K562 (cell line): Measurements from ENCODE around the gene DCXR. TPM values are rescaled to one million over a fixed set of nuclear protein-coding genes. Genes with fewer than 3 reads are reported as not detected.
A peak's percentile ranks its signal among the peaks of the same experiment; 100 is the strongest.

Source experiments
- CREB3L1 ChIP-seq: fragments of 450-650 bp; IDR thresholded peaks from 2 replicates; pipeline ENCODE4 v1.6.1; 2014; ENCODE audit warnings: low read depth, mild to moderate bottlenecking, moderate library complexity, borderline replicate concordance
- ETV5 ChIP-seq: sonication (generic); formaldehyde crosslinking; IDR thresholded peaks from 2 replicates; pipeline ENCODE4 v1.4.0; 2020; ENCODE audit warnings: low read depth, mild to moderate bottlenecking, missing genetic modification reagents
- FIP1L1 ChIP-seq: fragments of 200-400 bp; formaldehyde crosslinking; IDR thresholded peaks from 2 replicates; pipeline ENCODE4 v1.6.1; 2018; ENCODE audit warnings: mild to moderate bottlenecking, low read depth, low read length; ENCODE audit not compliant: poor library complexity, severe bottlenecking
- FUS ChIP-seq: fragments of 200-400 bp; formaldehyde crosslinking; optimal IDR thresholded peaks from 2 replicates; pipeline ENCODE3; 2017; ENCODE audit warnings: low read depth, low read length
- IRF1 ChIP-seq: sonication (generic); formaldehyde crosslinking; IDR thresholded peaks from 2 replicates; pipeline ENCODE4 v1.8.0; 2022; ENCODE audit warnings: missing genetic modification reagents, mild to moderate bottlenecking, borderline replicate concordance
- MCM2 ChIP-seq: fragments of 450-650 bp; IDR thresholded peaks from 2 replicates; pipeline ENCODE4 v1.6.1; 2017; ENCODE audit warnings: low read depth, mild to moderate bottlenecking
- MNT ChIP-seq, 2 experiments: fragments of 450-650 bp; conservative IDR thresholded peaks; 2 replicates each; pipeline ENCODE4 v1.6.1; 2017; ENCODE audit warnings: mild to moderate bottlenecking in 2 of 2, moderate library complexity in 2 of 2
- MTA3 ChIP-seq: fragments of 450-650 bp; formaldehyde crosslinking; IDR thresholded peaks from 2 replicates; pipeline ENCODE4 v1.6.1; 2017; ENCODE audit warnings: mild to moderate bottlenecking, borderline replicate concordance
- THAP7 ChIP-seq: fragments of 250-450 bp; sonication (Bioruptor Pico); IDR thresholded peaks from 2 replicates; pipeline ENCODE4 v1.5.0; 2021
- USF1 ChIP-seq: sonication (generic); formaldehyde crosslinking; IDR thresholded peaks from 2 replicates; pipeline ENCODE4 v1.9.0; 2022; ENCODE audit warnings: mild to moderate bottlenecking, missing genetic modification reagents
- ZBTB8A ChIP-seq: fragments of 450-650 bp; IDR thresholded peaks from 2 replicates; pipeline ENCODE4 v1.6.1; 2018; ENCODE audit warnings: mild to moderate bottlenecking, moderate library complexity; ENCODE audit not compliant: partially characterized antibody
- ZNF280A ChIP-seq: fragments of 450-650 bp; IDR thresholded peaks from 2 replicates; pipeline ENCODE4 v1.6.1; 2018; ENCODE audit warnings: mild to moderate bottlenecking, low read depth; ENCODE audit not compliant: partially characterized antibody
- ZNF592 ChIP-seq: fragments of 450-650 bp; IDR thresholded peaks from 2 replicates; pipeline ENCODE4 v1.6.1; 2017; ENCODE audit warnings: antibody characterized with exemption, mild to moderate bottlenecking
- polyA plus RNA-seq, 8 experiments: library from polyadenylated mRNA; depleted of rRNA in 4 of 8; stranded (reverse) in 5 of 8; unstranded in 3 of 8; fragments of >200 nt; fragmentation: Nextera tagmentation in 2 of 8; fragmentation: Illumina TruSeq in 1 of 8; extraction: Ambion mirVana in 2 of 8; extraction: Trizol in 1 of 8; gene quantifications; 2 replicates each; pipeline versions ENCODE4 v1.2.1 to v1.2.3, GENCODE V29; 2011 to 2014; ENCODE audit warnings: inconsistent platforms in 1 of 8, missing spikeins in 1 of 8
- total RNA-seq, 7 experiments: library from RNA; depleted of rRNA in 6 of 7; stranded (reverse); fragments of >200 nt in 6 of 7; fragmentation: Illumina TruSeq in 2 of 7; extraction: Trizol in 2 of 7; gene quantifications; 2 replicates each; pipeline versions ENCODE4 v1.2.1 to v1.2.3, GENCODE V29; 2011 to 2021; ENCODE audit warnings: low replicate concordance in 1 of 7

DCXR gene
- total and polyA plus RNA-seq, 9 of the 15 experiments (the other 6 are each of a cell fraction or from before 2014, with no cell fraction given), result 21.3 to 274 (median 156) TPM

- no peak for TF ChIP-seq ZNF592
- TF ChIP-seq ZBTB8A, result no peak
- TF ChIP-seq CREB3L1, result no peak
- TF ChIP-seq ETV5 (CRISPR knock-in tag), result peak; percentile 76; the same call in 1 of the 2 replicates
- TF ChIP-seq THAP7 (CRISPR knock-in tag), result peak; percentile 85; the same call in 1 of the 2 replicates
- TF ChIP-seq FUS, result no peak
- TF ChIP-seq MCM2, result no peak
- peak; percentile 29; the same call in 1 of the 2 replicates for TF ChIP-seq MTA3
- TF ChIP-seq MNT (conservative IDR thresholded peaks at IDR 0.05), result peak; percentile 49 to 86; a peak in 2 of 4 replicates
- no peak for TF ChIP-seq IRF1 (CRISPR knock-in tag)
- no peak for TF ChIP-seq USF1 (CRISPR knock-in tag)
- no peak for TF ChIP-seq ZNF280A
- TF ChIP-seq FIP1L1, result peak; percentile 30
Observed at GRCh38 chr17:82022310-82022980, 15.1 kb downstream of the DCXR start, which contains the start of gene CENPX (continued).
